HEK293 (cell line): Measurements from ENCODE around the gene DSCAM.
A peak's percentile ranks its signal among the peaks of the same experiment; 100 is the strongest.
"Not testable (repeated sequence)": the region's sequence is repeated elsewhere in the genome, so short reads cannot be mapped to it uniquely, and the experiment has no call there.

Experiments
- CTCF ChIA-PET: fragments of 350-600 bp; formaldehyde crosslinking; extraction: SDS; loops from one replicate; lab custom pipeline; 2021; ENCODE audit warnings: antibody characterized with exemption; lab: Yijun Ruan, JAX
- POLR2A ChIA-PET: fragments of 300-600 bp; formaldehyde crosslinking; extraction: SDS; loops from one replicate; lab custom pipeline; 2020; ENCODE audit warnings: antibody characterized with exemption, inconsistent platforms; lab: Yijun Ruan, JAX
- H3K27ac ChIP-seq: fragments of 200-500 bp; sonication (Bioruptor generic); 2 replicates; pipeline ENCODE4 v1.5.1; 2014; ENCODE audit warnings: low read depth, low read length, control low read depth, inconsistent platforms; ENCODE audit errors: extremely low read depth
- H3K36me3 ChIP-seq, 2 experiments: fragments of 200-500 bp in 1 of 2; sonication (Bioruptor generic) in 1 of 2; 1 replicate in 1 of 2; 2 replicates in 1 of 2; pipeline ENCODE4 v1.5.1; 2014 to 2017; ENCODE audit warnings: inconsistent platforms in 2 of 2, low read length in 2 of 2; ENCODE audit not compliant: control insufficient read depth in 2 of 2, insufficient read depth in 1 of 2
- H3K4me1 ChIP-seq: fragments of 200-500 bp; sonication (Bioruptor generic); 2 replicates; pipeline ENCODE4 v1.5.1; 2014; ENCODE audit warnings: mild to moderate bottlenecking, low read length, inconsistent platforms; ENCODE audit not compliant: control insufficient read depth, insufficient read depth
- H3K4me3 ChIP-seq: 2 replicates; pipeline ENCODE4 v1.5.1; 2011; ENCODE audit warnings: low read depth, mild to moderate bottlenecking, control low read depth, low read length, moderate library complexity
- H3K9me3 ChIP-seq: fragments of 200-500 bp; sonication (Bioruptor generic); 2 replicates; pipeline ENCODE4 v1.5.1; 2014; ENCODE audit warnings: low read depth, low read length, inconsistent platforms; ENCODE audit not compliant: control insufficient read depth, insufficient read depth
- ATF2 ChIP-seq: fragments of 450-650 bp; formaldehyde crosslinking; IDR thresholded peaks from 2 replicates; pipeline ENCODE4 v1.5.1; 2016; ENCODE audit warnings: missing biosample characterization, missing genetic modification characterization, low read depth
- PRDM1 ChIP-seq: fragments of 450-650 bp; formaldehyde crosslinking; IDR thresholded peaks from 2 replicates; pipeline ENCODE4; 2016; ENCODE audit warnings: missing biosample characterization, missing genetic modification characterization
- SALL2 ChIP-seq: fragments of 450-650 bp; formaldehyde crosslinking; IDR thresholded peaks from 2 replicates; pipeline ENCODE4 v1.5.0; 2017; ENCODE audit warnings: missing biosample characterization, mild to moderate bottlenecking, missing genetic modification characterization, borderline replicate concordance
- SETDB1 ChIP-seq: IDR thresholded peaks from one replicate; pipeline ENCODE4 v1.6.1; 2017; ENCODE audit warnings: mild to moderate bottlenecking, low read length, moderate library complexity, mixed read lengths; ENCODE audit not compliant: insufficient read length
- ZBTB44 ChIP-seq: fragments of 450-650 bp; IDR thresholded peaks from 2 replicates; pipeline ENCODE4 v1.5.1; 2018; ENCODE audit warnings: missing biosample characterization, mild to moderate bottlenecking, missing genetic modification characterization
- ZNF157 ChIP-seq: fragments of 450-650 bp; formaldehyde crosslinking; IDR thresholded peaks from 2 replicates; pipeline ENCODE4 v1.5.1; 2016; ENCODE audit warnings: missing biosample characterization, missing genetic modification characterization
- ZNF2 ChIP-seq: fragments of 450-650 bp; formaldehyde crosslinking; IDR thresholded peaks from 2 replicates; pipeline ENCODE4 v1.5.1; 2016; ENCODE audit warnings: missing biosample characterization, missing genetic modification characterization
- ZNF221 ChIP-seq: fragments of 450-650 bp; formaldehyde crosslinking; IDR thresholded peaks from 2 replicates; pipeline ENCODE4 v1.5.1; 2017; ENCODE audit warnings: missing biosample characterization, missing genetic modification characterization, borderline replicate concordance
- ZNF26 ChIP-seq: fragments of 450-650 bp; formaldehyde crosslinking; IDR thresholded peaks from 2 replicates; pipeline ENCODE4 v1.5.1; 2016; ENCODE audit warnings: missing biosample characterization, missing genetic modification characterization
- ZNF280C ChIP-seq: fragments of 450-650 bp; formaldehyde crosslinking; IDR thresholded peaks from 2 replicates; pipeline ENCODE4 v1.5.1; 2016; ENCODE audit warnings: missing biosample characterization, missing genetic modification characterization
- ZNF302 ChIP-seq: fragments of 450-650 bp; formaldehyde crosslinking; IDR thresholded peaks from 2 replicates; pipeline ENCODE4 v1.5.1; 2016; ENCODE audit warnings: missing biosample characterization, missing genetic modification characterization, low read depth
- ZNF354C ChIP-seq: fragments of 450-650 bp; formaldehyde crosslinking; IDR thresholded peaks from 2 replicates; pipeline ENCODE4 v1.5.1; 2016; ENCODE audit warnings: missing biosample characterization, missing genetic modification characterization, low read depth, borderline replicate concordance
- ZNF391 ChIP-seq: fragments of 450-650 bp; formaldehyde crosslinking; IDR thresholded peaks from 2 replicates; pipeline ENCODE4 v1.5.1; 2016; ENCODE audit warnings: low read depth, missing biosample characterization, missing genetic modification characterization, borderline replicate concordance
- ZNF423 ChIP-seq: fragments of 450-650 bp; formaldehyde crosslinking; IDR thresholded peaks from 2 replicates; pipeline ENCODE4 v1.5.1; 2016; ENCODE audit warnings: missing biosample characterization, missing genetic modification characterization
- ZNF433 ChIP-seq: fragments of 450-650 bp; formaldehyde crosslinking; IDR thresholded peaks from 2 replicates; pipeline ENCODE4 v1.5.1; 2016; ENCODE audit warnings: missing biosample characterization, missing genetic modification characterization, low read depth
- ZNF555 ChIP-seq: fragments of 450-650 bp; formaldehyde crosslinking; conservative IDR thresholded peaks from 2 replicates; pipeline ENCODE4 v1.5.1; 2017; ENCODE audit warnings: missing biosample characterization, mild to moderate bottlenecking, missing genetic modification characterization, inconsistent platforms
- ZNF621 ChIP-seq: fragments of 450-650 bp; formaldehyde crosslinking; IDR thresholded peaks from 2 replicates; pipeline ENCODE4 v1.5.1; 2017; ENCODE audit warnings: missing biosample characterization, missing genetic modification characterization
- ZNF777 ChIP-seq: fragments of 450-650 bp; formaldehyde crosslinking; IDR thresholded peaks from 2 replicates; pipeline ENCODE4 v1.5.1; 2017; ENCODE audit warnings: missing biosample characterization, missing genetic modification characterization, borderline replicate concordance
- ZSCAN4 ChIP-seq: fragments of 450-650 bp; formaldehyde crosslinking; IDR thresholded peaks from 2 replicates; pipeline ENCODE4 v1.5.1; 2017; ENCODE audit warnings: missing biosample characterization, missing genetic modification characterization

DSCAM gene

GRCh38 chr21:40331804-40332203 lies 515.2 kb downstream of the DSCAM start:
- CTCF ChIA-PET = interaction anchor here (0.7 to 1.2 kb wide), 2 partner anchors 18 to 792 kb away, joined by 3 to 4 read pairs; no protein-coding TSS in a partner anchor
- Histone ChIP-seq H3K27ac (no peak overlapping the region), H3K36me3 (no peaks in the 10 kb centered on the region), H3K4me1 (no peaks in the 10 kb centered on the region), H3K9me3 (no peaks in the 10 kb centered on the region), H3K4me3 (no peak overlapping the region)
- POLR2A ChIA-PET = no interaction called here
- TF ChIP-seq SALL2 (tag by site-specific recombination) (no peak), ZNF555 (tag by site-specific recombination) (no peak), ZNF26 (no peak), ZNF302 (tag by site-specific recombination) (no peak), ZNF621 (tag by site-specific recombination) (no peak), ZNF777 (no peak), ZNF2 (tag by site-specific recombination) (no peak)

- H3K9me3 ChIP-seq = no peaks in the 10 kb centered on the region
- no peak for TF ChIP-seq ZNF221 (tag by site-specific recombination)
- no peak for TF ChIP-seq ZNF423 (tag by site-specific recombination)
- TF ChIP-seq ZNF280C = no peak
- peak; percentile 18; the same call in 1 of the 2 replicates for TF ChIP-seq ATF2 (tag by site-specific recombination)
- TF ChIP-seq PRDM1 (tag by site-specific recombination) = peak; percentile 12; the same call in 1 of the 2 replicates
- TF ChIP-seq ZBTB44 (tag by site-specific recombination) = no peak
- POLR2A ChIA-PET = no interaction called here
- H3K4me1 ChIP-seq = no peaks in the 10 kb centered on the region
- H3K36me3 ChIP-seq = no peaks in the 10 kb centered on the region
- no peak overlapping the region for H3K4me3 ChIP-seq
- CTCF ChIA-PET = interaction anchor here (0.9 to 1.2 kb wide), 2 partner anchors 17 to 187 kb away, joined by 3 to 4 read pairs; no protein-coding TSS in a partner anchor
- H3K27ac ChIP-seq = no peak overlapping the region
Measured at GRCh38 chr21:40331172-40331571, 515.8 kb downstream of the DSCAM start.

GRCh38 chr21:40324389-40324788 lies 522.6 kb downstream of the DSCAM start:
- no peaks in the 10 kb centered on the region for H3K4me1 ChIP-seq
- no peak overlapping the region for H3K4me3 ChIP-seq
- CTCF ChIA-PET = no interaction called here
- POLR2A ChIA-PET = no interaction called here
- no peak for TF ChIP-seq ZSCAN4 (tag by site-specific recombination)
- TF ChIP-seq ZNF157 (tag by site-specific recombination) = no peak
- TF ChIP-seq ZNF433 (tag by site-specific recombination) = no peak
- no peak for TF ChIP-seq SETDB1
- TF ChIP-seq ZNF391 (tag by site-specific recombination) = no peak
- no peak for TF ChIP-seq ZNF354C (tag by site-specific recombination)
- TF ChIP-seq, all 188 proteins: peak for 0
- H3K9me3 ChIP-seq = no peaks in the 10 kb centered on the region
- H3K27ac ChIP-seq = no peak overlapping the region
- H3K36me3 ChIP-seq = no peaks in the 10 kb centered on the region

GRCh38 chr21:40320718-40321117 lies 526.2 kb downstream of the DSCAM start:
- H3K9me3 ChIP-seq, H3K27ac ChIP-seq, POLR2A ChIA-PET, H3K4me1 ChIP-seq, H3K4me3 ChIP-seq, CTCF ChIA-PET, H3K36me3 ChIP-seq: not testable (repeated sequence)
